ENCODE measurements around the gene SLC2A4.

DNA sequence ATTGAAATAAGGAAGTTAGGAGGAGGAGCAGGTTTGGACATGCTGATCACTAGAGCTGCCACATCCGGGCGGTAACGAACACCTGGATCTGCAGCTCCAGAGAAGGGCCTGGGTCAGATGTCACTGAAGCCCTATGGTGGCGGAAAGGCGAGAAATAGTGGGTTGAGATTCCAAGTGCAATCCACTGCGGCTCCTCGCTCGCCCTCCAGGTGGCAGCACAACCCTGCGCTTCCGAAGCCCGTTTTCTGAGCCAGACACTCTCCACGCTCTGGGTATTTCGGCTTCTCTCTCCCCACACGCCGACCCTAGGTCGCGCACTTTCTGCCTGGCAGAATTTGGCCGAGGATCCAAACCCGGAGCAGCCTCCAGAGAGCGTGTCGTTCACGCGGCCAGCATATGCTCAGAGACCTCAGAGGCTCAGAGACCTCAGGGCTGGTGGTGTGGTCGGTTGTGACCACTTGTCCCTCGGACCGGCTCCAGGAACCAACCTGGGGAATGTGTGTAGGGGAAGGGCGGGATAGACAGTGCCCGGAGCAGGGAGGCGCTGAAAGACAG, 922 bp upstream of the SLC2A4 start:
- TF ChIP-seq, protein P1, sequence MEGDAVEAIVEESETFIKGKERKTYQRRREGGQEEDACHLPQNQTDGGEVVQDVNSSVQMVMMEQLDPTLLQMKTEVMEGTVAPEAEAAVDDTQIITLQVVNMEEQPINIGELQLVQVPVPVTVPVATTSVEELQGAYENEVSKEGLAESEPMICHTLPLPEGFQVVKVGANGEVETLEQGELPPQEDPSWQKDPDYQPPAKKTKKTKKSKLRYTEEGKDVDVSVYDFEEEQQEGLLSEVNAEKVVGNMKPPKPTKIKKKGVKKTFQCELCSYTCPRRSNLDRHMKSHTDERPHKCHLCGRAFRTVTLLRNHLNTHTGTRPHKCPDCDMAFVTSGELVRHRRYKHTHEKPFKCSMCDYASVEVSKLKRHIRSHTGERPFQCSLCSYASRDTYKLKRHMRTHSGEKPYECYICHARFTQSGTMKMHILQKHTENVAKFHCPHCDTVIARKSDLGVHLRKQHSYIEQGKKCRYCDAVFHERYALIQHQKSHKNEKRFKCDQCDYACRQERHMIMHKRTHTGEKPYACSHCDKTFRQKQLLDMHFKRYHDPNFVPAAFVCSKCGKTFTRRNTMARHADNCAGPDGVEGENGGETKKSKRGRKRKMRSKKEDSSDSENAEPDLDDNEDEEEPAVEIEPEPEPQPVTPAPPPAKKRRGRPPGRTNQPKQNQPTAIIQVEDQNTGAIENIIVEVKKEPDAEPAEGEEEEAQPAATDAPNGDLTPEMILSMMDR (IDR thresholded peaks at IDR 0.05; ENCODE audit: insufficient read depth, low read length, poor library complexity, severe bottlenecking): no peak
- TF ChIP-seq EZH2phosphoT487 (conservative IDR thresholded peaks at IDR 0.05; ENCODE audit: low read length): no peak; the same call in 1 of the 2 replicates

Measured in SU-DHL-6 (cell line).